ENCODE results near the gene KRTAP10-12. TPM values are rescaled to one million over a fixed set of nuclear protein-coding genes. Genes with fewer than 3 reads are reported as not detected.
A peak's percentile ranks its signal among the peaks of the same experiment; 100 is the strongest.

The KRTAP10-12 gene
- total RNA-seq, 2 donors from 2014 or later: not detected

GRCh38 chr21:44741921-44742320, 44.9 kb downstream of the KRTAP10-12 start:
- H3K36me3 Mint-ChIP-seq (ENCODE audit: low read depth): no peaks in the 10 kb centered on the region
- no peak for ATAC-seq
- peaks cover 9% of the 10 kb centered on the region for H3K4me1 Mint-ChIP-seq
- no peak for DNase-seq
- no peaks in the 10 kb centered on the region for H3K27me3 Mint-ChIP-seq
- H3K27ac Mint-ChIP-seq: no peak overlapping the region
- no peak overlapping the region for H3K4me3 Mint-ChIP-seq
- no peaks in the 10 kb centered on the region for H3K9me3 ChIP-seq (ENCODE audit: control insufficient read depth, low read length, poor library complexity, severe bottlenecking)

- no peaks in the 10 kb centered on the region for H3K36me3 Mint-ChIP-seq (ENCODE audit: low read depth)
- no peaks in the 10 kb centered on the region for H3K9me3 ChIP-seq (ENCODE audit: control insufficient read depth, low read length, poor library complexity, severe bottlenecking)
- H3K4me1 Mint-ChIP-seq: peaks cover 9% of the 10 kb centered on the region
- DNase-seq (no peak), ATAC-seq (peak; percentile 35)
- H3K27me3 Mint-ChIP-seq: no peaks in the 10 kb centered on the region
- no peak overlapping the region for H3K4me3 Mint-ChIP-seq
- H3K27ac Mint-ChIP-seq: no peak overlapping the region
Measured at GRCh38 chr21:44742418-44743153, 45.6 kb downstream of the KRTAP10-12 start.

Other genes starting within 250 kb of the KRTAP10-12 start
- gene LRRC3, start 241.7 kb upstream of the KRTAP10-12 start, total RNA-seq: 1 to 10 TPM in 1 of 2 donors, under 1 TPM in 1; 0.85 to 1.0 TPM
- not detected for gene KRTAP10-1, start 157.0 kb upstream of the KRTAP10-12 start, total RNA-seq
- not detected for gene KRTAP10-2, start 145.7 kb upstream of the KRTAP10-12 start, total RNA-seq
- not detected for gene KRTAP10-3, start 138.4 kb upstream of the KRTAP10-12 start, total RNA-seq
- gene KRTAP10-4, start 123.4 kb upstream of the KRTAP10-12 start, total RNA-seq: not detected
- gene KRTAP10-5, start 116.6 kb upstream of the KRTAP10-12 start, total RNA-seq: not detected
- gene KRTAP10-6, start 104.7 kb upstream of the KRTAP10-12 start, total RNA-seq: not detected
- gene KRTAP10-7, start 96.6 kb upstream of the KRTAP10-12 start, total RNA-seq: not detected
- not detected for gene KRTAP10-8, start 85.1 kb upstream of the KRTAP10-12 start, total RNA-seq
- gene KRTAP10-9, start 70.1 kb upstream of the KRTAP10-12 start, total RNA-seq: not detected
- gene KRTAP10-10, start 59.8 kb upstream of the KRTAP10-12 start, total RNA-seq: not detected
- not detected for gene KRTAP10-11, start 50.8 kb upstream of the KRTAP10-12 start, total RNA-seq
- gene KRTAP12-4, start 42.5 kb upstream of the KRTAP10-12 start, total RNA-seq: not detected
- gene KRTAP12-3, start 39.2 kb upstream of the KRTAP10-12 start, total RNA-seq: not detected
- gene KRTAP12-2, start 30.2 kb upstream of the KRTAP10-12 start, total RNA-seq: not detected
- gene KRTAP12-1, start 15.0 kb upstream of the KRTAP10-12 start, total RNA-seq: not detected
- not detected for gene TSPEAR, start 14.4 kb downstream of the KRTAP10-12 start, total RNA-seq
- 100 to 1,000 TPM; 124 TPM for gene UBE2G2, start 104.6 kb downstream of the KRTAP10-12 start, total RNA-seq
- 10 to 100 TPM; 62.1 to 73.4 TPM for gene SUMO3, start 120.9 kb downstream of the KRTAP10-12 start, total RNA-seq
- gene PTTG1IP, start 176.5 kb downstream of the KRTAP10-12 start, total RNA-seq: 100 to 1,000 TPM in 1 of 2 donors, 10 to 100 TPM in 1; 98.4 to 123 TPM
- 100 to 1,000 TPM; 248 to 359 TPM for gene ITGB2, start 223.7 kb downstream of the KRTAP10-12 start, total RNA-seq
- gene SLX9, start 242.9 kb downstream of the KRTAP10-12 start, total RNA-seq: 10 to 100 TPM; 14.0 to 15.4 TPM